GM12864 (cell line): ENCODE data around the gene SEPTIN5.
"Not testable (repeated sequence)": the region's sequence is repeated elsewhere in the genome, so short reads cannot be mapped to it uniquely, and the experiment has no call there.

ENCODE experiments used
- DNase-seq: peaks from one replicate; pipeline ENCODE4 v3.0.0-alpha.2; 2011; ENCODE audit warnings: low read depth
- H3K4me3 ChIP-seq: 2 replicates; pipeline ENCODE4 v1.5.1; 2011; ENCODE audit warnings: mild to moderate bottlenecking, low read depth, low read length, control low read depth
- TF ChIP-seq, protein P1 (sequence below): IDR thresholded peaks from 2 replicates; pipeline ENCODE4 v1.5.1; 2011; ENCODE audit warnings: low read depth, mild to moderate bottlenecking, moderate library complexity, low read length, control low read depth, inconsistent platforms; ENCODE audit errors: missing control alignments

The SEPTIN5 gene

DNA sequence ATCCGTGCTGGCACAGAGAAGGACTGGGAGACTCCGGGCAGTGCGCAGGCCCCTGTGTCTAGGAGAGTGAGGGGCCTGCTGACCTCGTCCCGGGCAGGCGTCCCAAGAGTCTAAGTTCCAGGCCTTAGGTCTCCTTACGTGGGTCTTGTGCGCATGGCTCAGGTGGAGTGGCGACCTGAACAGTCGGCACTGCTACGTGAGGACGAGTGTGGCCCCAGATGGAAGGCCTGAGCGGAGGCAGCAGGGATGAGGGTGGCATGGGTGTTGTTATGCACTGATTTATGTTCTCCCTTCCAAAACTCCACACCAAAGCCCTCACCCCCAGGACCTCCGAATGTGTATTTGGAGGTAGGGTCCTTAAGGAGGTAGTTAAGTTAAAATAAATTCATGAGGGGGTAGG, 20.7 kb upstream of the SEPTIN5 start:
- no peak for DNase-seq
- TF ChIP-seq, protein P1, sequence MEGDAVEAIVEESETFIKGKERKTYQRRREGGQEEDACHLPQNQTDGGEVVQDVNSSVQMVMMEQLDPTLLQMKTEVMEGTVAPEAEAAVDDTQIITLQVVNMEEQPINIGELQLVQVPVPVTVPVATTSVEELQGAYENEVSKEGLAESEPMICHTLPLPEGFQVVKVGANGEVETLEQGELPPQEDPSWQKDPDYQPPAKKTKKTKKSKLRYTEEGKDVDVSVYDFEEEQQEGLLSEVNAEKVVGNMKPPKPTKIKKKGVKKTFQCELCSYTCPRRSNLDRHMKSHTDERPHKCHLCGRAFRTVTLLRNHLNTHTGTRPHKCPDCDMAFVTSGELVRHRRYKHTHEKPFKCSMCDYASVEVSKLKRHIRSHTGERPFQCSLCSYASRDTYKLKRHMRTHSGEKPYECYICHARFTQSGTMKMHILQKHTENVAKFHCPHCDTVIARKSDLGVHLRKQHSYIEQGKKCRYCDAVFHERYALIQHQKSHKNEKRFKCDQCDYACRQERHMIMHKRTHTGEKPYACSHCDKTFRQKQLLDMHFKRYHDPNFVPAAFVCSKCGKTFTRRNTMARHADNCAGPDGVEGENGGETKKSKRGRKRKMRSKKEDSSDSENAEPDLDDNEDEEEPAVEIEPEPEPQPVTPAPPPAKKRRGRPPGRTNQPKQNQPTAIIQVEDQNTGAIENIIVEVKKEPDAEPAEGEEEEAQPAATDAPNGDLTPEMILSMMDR = no peak
- H3K4me3 ChIP-seq = no peak overlapping the region

- TF ChIP-seq, protein P1 = no peak
- no peak for DNase-seq
Observed at GRCh38 chr22:19693981-19694670, 20.2 kb upstream of the SEPTIN5 start.

DNA sequence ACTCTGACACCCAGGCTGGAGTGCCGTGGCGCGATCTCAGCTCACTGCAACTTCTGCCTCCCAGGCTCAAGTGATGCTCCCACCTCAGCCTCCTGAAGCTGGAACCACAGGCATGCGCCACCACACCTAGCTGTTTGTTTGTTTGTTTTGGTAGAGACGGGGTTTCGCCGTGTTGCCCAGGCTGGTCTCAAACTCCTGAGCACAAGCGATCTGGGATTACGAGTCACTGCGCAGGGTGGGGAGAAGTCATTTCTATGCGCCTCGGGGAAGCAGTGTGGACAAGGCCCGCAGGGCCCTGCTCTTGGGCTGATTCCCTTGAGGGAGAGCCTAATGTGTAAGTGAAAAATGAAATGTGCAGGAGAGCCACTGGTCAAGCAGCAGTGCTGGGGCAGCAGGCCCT, 19.6 kb upstream of the SEPTIN5 start:
- TF ChIP-seq, protein P1 = no peak
- no peak for DNase-seq

More at GRCh38 chr22:19693981-19694670, 20.2 kb upstream of the SEPTIN5 start:
- no peak overlapping the region for H3K4me3 ChIP-seq

GRCh38 chr22:19696504-19697276, 17.6 kb upstream of the SEPTIN5 start:
- DNase-seq = no peak
- H3K4me3 ChIP-seq = no peak overlapping the region
- TF ChIP-seq, protein P1 = no peak

More for the DNA sequence above, 19.6 kb upstream of the SEPTIN5 start:
- no peak overlapping the region for H3K4me3 ChIP-seq

GRCh38 chr22:19697871-19698270, 16.4 kb upstream of the SEPTIN5 start:
- DNase-seq, H3K4me3 ChIP-seq: not testable (repeated sequence)

DNA sequence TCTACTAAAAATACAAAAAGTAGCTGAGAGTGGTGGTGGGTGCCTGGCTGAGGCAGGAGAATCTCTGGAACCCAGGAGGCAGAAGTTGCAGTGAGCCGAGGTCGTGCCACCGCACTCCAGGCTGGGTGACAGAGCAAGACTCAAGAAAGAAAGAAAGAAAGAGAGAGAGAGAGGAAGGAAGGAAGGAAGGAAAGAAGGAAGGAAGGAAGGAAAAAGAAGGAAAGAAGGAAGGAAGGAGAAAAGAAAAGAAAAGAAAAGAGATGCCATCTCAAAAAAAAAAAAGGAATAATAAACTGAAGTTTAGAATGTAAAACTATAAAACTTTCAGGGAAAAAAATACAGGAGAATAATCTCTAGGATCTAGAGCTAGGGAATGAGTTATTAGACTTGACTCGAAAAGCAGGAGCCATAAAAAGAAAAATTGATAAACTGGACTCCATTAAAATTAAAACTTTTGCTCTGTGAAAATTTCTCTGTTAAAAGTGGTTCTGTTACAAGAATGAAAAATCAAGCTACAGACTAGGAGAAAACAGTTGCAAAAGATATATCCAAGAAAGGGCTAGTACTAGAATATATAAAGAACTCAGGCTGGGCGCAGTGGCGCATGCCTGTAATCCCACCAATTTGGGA, 13.4 kb upstream of the SEPTIN5 start:
- no peak overlapping the region for H3K4me3 ChIP-seq
- DNase-seq = no peak
- TF ChIP-seq, protein P1 = no peak

GRCh38 chr22:19701420-19702145, 12.7 kb upstream of the SEPTIN5 start:
- DNase-seq = no peak
- H3K4me3 ChIP-seq = no peak overlapping the region
- TF ChIP-seq, protein P1 = no peak
